K562 (cell line): ENCODE measurements around the gene FAM193A. TPM values are rescaled to one million over a fixed set of nuclear protein-coding genes. Genes with fewer than 3 reads are reported as not detected.

ENCODE experiments used
- ATAC-seq: fragments of 200-7000 bp; cut with Tn5 transposase; 3 replicates; pipeline ENCODE4 v1.9.1; 2020; ENCODE audit warnings: moderate library complexity
- BruUV-seq: library from RNA; stranded (reverse); fragments of 400-500 nt; replicated peaks from 2 replicates; lab custom pipeline; 2021; lab: Mats Ljungman, UMichigan
- CTCF ChIA-PET: fragments of 300-600 bp; formaldehyde crosslinking; extraction: SDS; loops from one replicate; lab custom pipeline; 2021; ENCODE audit warnings: low intra/inter-chr PET ratio; lab: Yijun Ruan, JAX
- POLR2A ChIA-PET: fragments of 300-600, 350-650 bp; sonication (Branson Sonifier 250); formaldehyde crosslinking; extraction: SDS; loops from one replicate; lab custom pipeline; 2021; ENCODE audit warnings: antibody characterized with exemption, inconsistent platforms; lab: Yijun Ruan, JAX
- DNase-seq, 4 experiments: peaks; one replicate each; pipeline versions ENCODE4 v3.0.0 to v3.0.0-alpha.2; 2011 to 2018; ENCODE audit warnings: low spot score in 3 of 4, mixed read lengths in 3 of 4; ENCODE audit errors: extremely low read depth in 1 of 4
- FAIRE-seq: peaks from 2 replicates; lab custom pipeline; 2011; peaks lifted over from hg19 to GRCh38; lab: Jason Lieb, UNC
- H2AFZ ChIP-seq: 2 replicates; pipeline ENCODE4 v1.6.0; 2011; ENCODE audit warnings: low read depth, low read length, control low read depth, inconsistent platforms
- H3K27ac ChIP-seq: fragments of 200-600 bp; 3 replicates; pipeline ENCODE4 v1.8.0; 2011; ENCODE audit warnings: low read depth, mild to moderate bottlenecking, control low read depth, inconsistent platforms, low read length, moderate library complexity, mixed read lengths; ENCODE audit errors: extremely low read depth
- H3K27me3 ChIP-seq, 2 experiments: fragments of 300-600 bp in 1 of 2; 2 replicates in 1 of 2; 3 replicates in 1 of 2; pipeline versions ENCODE4 v1.6.0 to v1.8.0; 2011; ENCODE audit warnings: inconsistent platforms in 2 of 2, low read length in 2 of 2, mild to moderate bottlenecking in 1 of 2, mixed read lengths in 1 of 2, moderate library complexity in 1 of 2; ENCODE audit not compliant: control insufficient read depth in 2 of 2, insufficient read depth in 2 of 2
- H3K36me3 ChIP-seq: fragments of 300-600 bp; 3 replicates; pipeline ENCODE4 v1.8.0; 2011; ENCODE audit warnings: mild to moderate bottlenecking, low read length, inconsistent platforms; ENCODE audit not compliant: control insufficient read depth, insufficient read depth
- H3K4me1 ChIP-seq, 2 experiments: fragments of 200-600 bp in 1 of 2; replicated peaks in 1 of 2; 2 replicates in 1 of 2; 3 replicates in 1 of 2; pipeline versions ENCODE4 v1.5.1 to v1.8.0; 2011; ENCODE audit warnings: inconsistent platforms in 2 of 2, low read length in 2 of 2, mild to moderate bottlenecking in 1 of 2, mixed read lengths in 1 of 2, moderate library complexity in 1 of 2; ENCODE audit not compliant: control insufficient read depth in 2 of 2, insufficient read depth in 2 of 2
- H3K4me2 ChIP-seq: 2 replicates; pipeline ENCODE4 v1.6.1; 2011; ENCODE audit warnings: low read length, control low read depth, inconsistent platforms, mixed read lengths; ENCODE audit not compliant: insufficient read depth
- H3K4me3 ChIP-seq: fragments of 200-600 bp; sonication (generic), shearing (Covaris generic); 2 replicates; pipeline ENCODE4 v1.5.1; 2016; ENCODE audit warnings: control low read depth, inconsistent platforms
- H3K79me2 ChIP-seq: fragments of 200-600 bp; 3 replicates; pipeline ENCODE4 v1.8.0; 2011; ENCODE audit warnings: low read length, inconsistent platforms; ENCODE audit not compliant: control insufficient read depth, insufficient read depth
- H3K9ac ChIP-seq, 2 experiments: 2 replicates each; pipeline versions ENCODE4 v1.6.0 to v1.6.1; 2011; ENCODE audit warnings: low read depth in 2 of 2, low read length in 2 of 2, control low read depth in 1 of 2, inconsistent platforms in 1 of 2, mild to moderate bottlenecking in 1 of 2, mixed read lengths in 1 of 2; ENCODE audit not compliant: insufficient read depth in 1 of 2
- H3K9me1 ChIP-seq: one replicate; pipeline ENCODE4 v1.6.0; 2011; ENCODE audit warnings: inconsistent platforms, mild to moderate bottlenecking, low read length, moderate library complexity; ENCODE audit not compliant: control insufficient read depth, insufficient read depth
- H3K9me3 ChIP-seq: replicated peaks from 2 replicates; pipeline ENCODE4 v1.5.1; 2011; ENCODE audit warnings: low read depth, low read length, inconsistent platforms; ENCODE audit not compliant: control insufficient read depth, insufficient read depth
- H4K20me1 ChIP-seq: replicated peaks from 2 replicates; pipeline ENCODE4 v1.6.1; 2011; ENCODE audit warnings: low read length, inconsistent platforms, mixed read lengths; ENCODE audit not compliant: control insufficient read depth, insufficient read depth
- CBFA2T2 ChIP-seq: fragments of 450-650 bp; conservative IDR thresholded peaks from 2 replicates; pipeline ENCODE4 v1.6.1; 2017; ENCODE audit warnings: mild to moderate bottlenecking
- CBFA2T3 ChIP-seq: fragments of 450-650 bp; IDR thresholded peaks from 2 replicates; pipeline ENCODE4 v1.6.1; 2017
- CHD4 ChIP-seq: fragments of 200-600 bp; sonication (generic); IDR thresholded peaks from 3 replicates; pipeline ENCODE4 v1.6.1; 2012; ENCODE audit warnings: low read depth, mild to moderate bottlenecking, mixed read lengths, low read length, inconsistent platforms; ENCODE audit not compliant: insufficient read depth, insufficient replicate concordance, poor library complexity, severe bottlenecking
- CTBP1 ChIP-seq: fragments of 450-650 bp; IDR thresholded peaks from 2 replicates; pipeline ENCODE4 v1.6.1; 2016; ENCODE audit warnings: borderline replicate concordance
- DLX4 ChIP-seq: fragments of 250-450 bp; sonication (Bioruptor Pico); IDR thresholded peaks from 2 replicates; pipeline ENCODE4 v1.6.1; 2021; ENCODE audit warnings: mild to moderate bottlenecking
- E2F8 ChIP-seq: fragments of 450-650 bp; IDR thresholded peaks from 2 replicates; pipeline ENCODE4 v1.7.1; 2018; ENCODE audit warnings: mild to moderate bottlenecking, low read depth; ENCODE audit not compliant: partially characterized antibody
- GATA2 ChIP-seq: sonication (generic); formaldehyde crosslinking; IDR thresholded peaks from 2 replicates; pipeline ENCODE4 v1.4.0; 2020; ENCODE audit warnings: mild to moderate bottlenecking, missing genetic modification reagents
- HDAC8 ChIP-seq: fragments of 450-650 bp; IDR thresholded peaks from 2 replicates; pipeline ENCODE4 v1.6.1; 2016; ENCODE audit warnings: mild to moderate bottlenecking, missing genetic modification characterization, moderate library complexity, missing compliant biosample characterization
- RBM17 ChIP-seq: fragments of 200-400 bp; formaldehyde crosslinking; IDR thresholded peaks from 2 replicates; pipeline ENCODE4 v1.6.1; 2017; ENCODE audit warnings: low read depth, mild to moderate bottlenecking, low read length, borderline replicate concordance
- SETDB1 ChIP-seq: IDR thresholded peaks from one replicate; pipeline ENCODE4 v1.6.1; 2012; ENCODE audit warnings: low read length, control low read depth, inconsistent platforms
- ZKSCAN3 ChIP-seq: fragments of 250-450 bp; sonication (Bioruptor Pico); IDR thresholded peaks from 2 replicates; pipeline ENCODE4 v1.4.0; 2020
- WGBS: fragments of 100-300 bp; shearing (Covaris generic); methylation state at CpG from one replicate; pipeline ENCODE4 v1.1.6; 2016; ENCODE audit warnings: low coverage, mixed read lengths; ENCODE audit not compliant: insufficient coverage; ENCODE audit errors: missing lambda C conversion rate; 5-methylcytosine and 5-hydroxymethylcytosine counted together
- in situ Hi-C: fragments of 300-500 bp; cut with MboI; formaldehyde crosslinking; loops from 4 replicates; pipeline ENCODE4 v1.15.0; 2018; ENCODE audit warnings: inconsistent platforms, mixed read lengths
- intact Hi-C: fragments of 100-400 bp; cut with micrococcal nuclease; formaldehyde crosslinking; loops from 2 replicates; pipeline ENCODE4 v1.14.2; 2022
- polyA plus RNA-seq, 8 experiments: library from polyadenylated mRNA; depleted of rRNA in 4 of 8; stranded (reverse) in 5 of 8; unstranded in 3 of 8; fragments of >200 nt; fragmentation: Nextera tagmentation in 2 of 8; fragmentation: Illumina TruSeq in 1 of 8; extraction: Ambion mirVana in 2 of 8; extraction: Trizol in 1 of 8; gene quantifications; 2 replicates each; pipeline versions ENCODE4 v1.2.1 to v1.2.3, GENCODE V29; 2011 to 2014; ENCODE audit warnings: inconsistent platforms in 1 of 8, missing spikeins in 1 of 8
- total RNA-seq, 7 experiments: library from RNA; depleted of rRNA in 6 of 7; stranded (reverse); fragments of >200 nt in 6 of 7; fragmentation: Illumina TruSeq in 2 of 7; extraction: Trizol in 2 of 7; gene quantifications; 2 replicates each; pipeline versions ENCODE4 v1.2.1 to v1.2.3, GENCODE V29; 2011 to 2021; ENCODE audit warnings: low replicate concordance in 1 of 7

Gene FAM193A
- total and polyA plus RNA-seq, 9 of the 15 experiments (the other 6 are each of a cell fraction or from before 2014, with no cell fraction given), result 0.46 to 24.6 (median 9.6) TPM

- TF ChIP-seq ZKSCAN3, result no peak
- TF ChIP-seq CHD4, result no peak
- TF ChIP-seq HDAC8 (tag), result no peak
- TF ChIP-seq RBM17, result no peak
- TF ChIP-seq E2F8, result no peak
- no peak for TF ChIP-seq GATA2
- no peak for TF ChIP-seq DLX4 (CRISPR knock-in tag)
Measured at GRCh38 chr4:2593003-2593402, 56.6 kb downstream of the FAM193A start (continued).

GRCh38 chr4:2595436-2595835 is 59.0 kb downstream of the FAM193A start:
- ChIA-PET POLR2A (interaction anchor here (0.7 kb wide), 1 partner anchor 12 kb away, joined by 4 read pairs; no protein-coding TSS in a partner anchor), CTCF (no interaction called here)
- no peak overlapping the region for H3K27ac ChIP-seq
- H3K79me2 ChIP-seq, result peaks cover 97% of the 10 kb centered on the region
- in situ Hi-C loops (no loop called here), intact Hi-C loops (no loop called here)
- H3K9ac ChIP-seq, result no peak overlapping the region; a peak in 1 of 4 replicates
- FAIRE-seq (no peak), ATAC-seq (no peak), DNase-seq (peak in 1 of 4 experiments; percentile 28)
- H4K20me1 ChIP-seq, result peaks cover 82% of the 10 kb centered on the region
- H3K4me1 ChIP-seq, result peaks cover 44 to 52% of the 10 kb centered on the region in 2 experiments
- H3K9me3 ChIP-seq, result no peaks in the 10 kb centered on the region
- H3K4me2 ChIP-seq, result no peak overlapping the region
- 25% methylated on average over 3 of the region's 3 CpGs for WGBS
- peaks cover 10% of the 10 kb centered on the region for H3K9me1 ChIP-seq
- H3K4me3 ChIP-seq, result no peak overlapping the region
- H3K27me3 ChIP-seq, result no peaks in the 10 kb centered on the region
- no peak overlapping the region for H2AFZ ChIP-seq
- H3K36me3 ChIP-seq, result peaks cover 35% of the 10 kb centered on the region; the same call in 2 of the 3 replicates
- TF ChIP-seq SETDB1 (no peak), CTBP1 (peak; percentile 72), CBFA2T2 (0 out of 2 replicates have a peak, but pooled peaks have one; percentile 13), CBFA2T3 (peak; percentile 38)
- no TSS peak for BruUV-seq
